Measurements from ENCODE around the gene CDH4. TPM values are rescaled to one million over a fixed set of nuclear protein-coding genes. Genes with fewer than 3 reads are reported as not detected.

CDH4 gene
- total RNA-seq, 1 experiment from 2014 or later, result 5.3 TPM

DNA sequence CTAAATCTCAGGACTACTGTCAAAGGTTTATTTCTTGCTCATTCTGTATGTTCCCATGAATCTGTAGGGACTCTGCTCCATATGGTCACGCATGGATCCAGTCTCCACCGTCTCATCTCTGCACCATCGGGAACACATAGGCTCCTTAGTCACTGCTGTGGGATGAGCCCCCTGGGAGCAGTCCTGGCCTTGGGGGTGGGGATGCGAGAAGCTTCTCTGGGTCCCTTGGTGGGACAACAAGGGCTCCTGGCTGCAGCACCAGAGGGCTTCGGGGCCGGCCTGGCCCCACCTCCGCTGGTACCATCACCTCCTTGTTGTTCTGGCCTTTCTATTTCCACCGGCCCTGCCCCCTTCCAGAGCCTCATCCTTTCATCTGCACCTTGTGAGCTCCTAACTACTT lies 148.4 kb downstream of the CDH4 start:
- no peak for DNase-seq (ENCODE audit: low spot score)
- no peak for ATAC-seq
- ChIA-PET CTCF (no interaction called here), POLR2A (no interaction called here)
- H3K4me1 Mint-ChIP-seq, result peaks cover 10% of the 10 kb centered on the region
- H3K4me3 Mint-ChIP-seq, result no peak overlapping the region
- H3K36me3 Mint-ChIP-seq, result no peaks in the 10 kb centered on the region
- no peak overlapping the region for H3K27ac Mint-ChIP-seq
- H3K27me3 Mint-ChIP-seq (ENCODE audit: low read depth), result peaks cover 38% of the 10 kb centered on the region
- 0 out of 2 replicates have a peak, but pooled peaks cover 10% of the 10 kb centered on the region for H3K9me3 Mint-ChIP-seq
- TF ChIP-seq EMX1 (CRISPR knock-in tag; IDR thresholded peaks at IDR 0.05), result no peak
- TF ChIP-seq, protein P1, sequence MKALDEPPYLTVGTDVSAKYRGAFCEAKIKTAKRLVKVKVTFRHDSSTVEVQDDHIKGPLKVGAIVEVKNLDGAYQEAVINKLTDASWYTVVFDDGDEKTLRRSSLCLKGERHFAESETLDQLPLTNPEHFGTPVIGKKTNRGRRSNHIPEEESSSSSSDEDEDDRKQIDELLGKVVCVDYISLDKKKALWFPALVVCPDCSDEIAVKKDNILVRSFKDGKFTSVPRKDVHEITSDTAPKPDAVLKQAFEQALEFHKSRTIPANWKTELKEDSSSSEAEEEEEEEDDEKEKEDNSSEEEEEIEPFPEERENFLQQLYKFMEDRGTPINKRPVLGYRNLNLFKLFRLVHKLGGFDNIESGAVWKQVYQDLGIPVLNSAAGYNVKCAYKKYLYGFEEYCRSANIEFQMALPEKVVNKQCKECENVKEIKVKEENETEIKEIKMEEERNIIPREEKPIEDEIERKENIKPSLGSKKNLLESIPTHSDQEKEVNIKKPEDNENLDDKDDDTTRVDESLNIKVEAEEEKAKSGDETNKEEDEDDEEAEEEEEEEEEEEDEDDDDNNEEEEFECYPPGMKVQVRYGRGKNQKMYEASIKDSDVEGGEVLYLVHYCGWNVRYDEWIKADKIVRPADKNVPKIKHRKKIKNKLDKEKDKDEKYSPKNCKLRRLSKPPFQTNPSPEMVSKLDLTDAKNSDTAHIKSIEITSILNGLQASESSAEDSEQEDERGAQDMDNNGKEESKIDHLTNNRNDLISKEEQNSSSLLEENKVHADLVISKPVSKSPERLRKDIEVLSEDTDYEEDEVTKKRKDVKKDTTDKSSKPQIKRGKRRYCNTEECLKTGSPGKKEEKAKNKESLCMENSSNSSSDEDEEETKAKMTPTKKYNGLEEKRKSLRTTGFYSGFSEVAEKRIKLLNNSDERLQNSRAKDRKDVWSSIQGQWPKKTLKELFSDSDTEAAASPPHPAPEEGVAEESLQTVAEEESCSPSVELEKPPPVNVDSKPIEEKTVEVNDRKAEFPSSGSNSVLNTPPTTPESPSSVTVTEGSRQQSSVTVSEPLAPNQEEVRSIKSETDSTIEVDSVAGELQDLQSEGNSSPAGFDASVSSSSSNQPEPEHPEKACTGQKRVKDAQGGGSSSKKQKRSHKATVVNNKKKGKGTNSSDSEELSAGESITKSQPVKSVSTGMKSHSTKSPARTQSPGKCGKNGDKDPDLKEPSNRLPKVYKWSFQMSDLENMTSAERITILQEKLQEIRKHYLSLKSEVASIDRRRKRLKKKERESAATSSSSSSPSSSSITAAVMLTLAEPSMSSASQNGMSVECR (CRISPR knock-in tag; IDR thresholded peaks at IDR 0.05; ENCODE audit: borderline replicate concordance), result no peak
- no peak for TF ChIP-seq TCF7 (CRISPR knock-in tag; IDR thresholded peaks at IDR 0.05; ENCODE audit: low read depth)
- TF ChIP-seq, protein P2, sequence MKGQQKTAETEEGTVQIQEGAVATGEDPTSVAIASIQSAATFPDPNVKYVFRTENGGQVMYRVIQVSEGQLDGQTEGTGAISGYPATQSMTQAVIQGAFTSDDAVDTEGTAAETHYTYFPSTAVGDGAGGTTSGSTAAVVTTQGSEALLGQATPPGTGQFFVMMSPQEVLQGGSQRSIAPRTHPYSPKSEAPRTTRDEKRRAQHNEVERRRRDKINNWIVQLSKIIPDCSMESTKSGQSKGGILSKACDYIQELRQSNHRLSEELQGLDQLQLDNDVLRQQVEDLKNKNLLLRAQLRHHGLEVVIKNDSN (CRISPR knock-in tag; IDR thresholded peaks at IDR 0.05), result no peak
- TF ChIP-seq, protein P3, sequence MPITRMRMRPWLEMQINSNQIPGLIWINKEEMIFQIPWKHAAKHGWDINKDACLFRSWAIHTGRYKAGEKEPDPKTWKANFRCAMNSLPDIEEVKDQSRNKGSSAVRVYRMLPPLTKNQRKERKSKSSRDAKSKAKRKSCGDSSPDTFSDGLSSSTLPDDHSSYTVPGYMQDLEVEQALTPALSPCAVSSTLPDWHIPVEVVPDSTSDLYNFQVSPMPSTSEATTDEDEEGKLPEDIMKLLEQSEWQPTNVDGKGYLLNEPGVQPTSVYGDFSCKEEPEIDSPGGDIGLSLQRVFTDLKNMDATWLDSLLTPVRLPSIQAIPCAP (CRISPR knock-in tag; IDR thresholded peaks at IDR 0.05), result no peak
- TF ChIP-seq ZNF671 (CRISPR knock-in tag; IDR thresholded peaks at IDR 0.05), result no peak
- TF ChIP-seq, protein P4, sequence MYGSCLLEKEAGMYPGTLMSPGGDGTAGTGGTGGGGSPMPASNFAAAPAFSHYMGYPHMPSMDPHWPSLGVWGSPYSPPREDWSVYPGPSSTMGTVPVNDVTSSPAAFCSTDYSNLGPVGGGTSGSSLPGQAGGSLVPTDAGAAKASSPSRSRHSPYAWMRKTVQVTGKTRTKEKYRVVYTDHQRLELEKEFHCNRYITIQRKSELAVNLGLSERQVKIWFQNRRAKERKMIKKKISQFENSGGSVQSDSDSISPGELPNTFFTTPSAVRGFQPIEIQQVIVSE (CRISPR knock-in tag; IDR thresholded peaks at IDR 0.05; ENCODE audit: borderline replicate concordance), result no peak
- TF ChIP-seq, protein P5, sequence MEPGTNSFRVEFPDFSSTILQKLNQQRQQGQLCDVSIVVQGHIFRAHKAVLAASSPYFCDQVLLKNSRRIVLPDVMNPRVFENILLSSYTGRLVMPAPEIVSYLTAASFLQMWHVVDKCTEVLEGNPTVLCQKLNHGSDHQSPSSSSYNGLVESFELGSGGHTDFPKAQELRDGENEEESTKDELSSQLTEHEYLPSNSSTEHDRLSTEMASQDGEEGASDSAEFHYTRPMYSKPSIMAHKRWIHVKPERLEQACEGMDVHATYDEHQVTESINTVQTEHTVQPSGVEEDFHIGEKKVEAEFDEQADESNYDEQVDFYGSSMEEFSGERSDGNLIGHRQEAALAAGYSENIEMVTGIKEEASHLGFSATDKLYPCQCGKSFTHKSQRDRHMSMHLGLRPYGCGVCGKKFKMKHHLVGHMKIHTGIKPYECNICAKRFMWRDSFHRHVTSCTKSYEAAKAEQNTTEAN (CRISPR knock-in tag; IDR thresholded peaks at IDR 0.05), result no peak
- TF ChIP-seq, protein P6, sequence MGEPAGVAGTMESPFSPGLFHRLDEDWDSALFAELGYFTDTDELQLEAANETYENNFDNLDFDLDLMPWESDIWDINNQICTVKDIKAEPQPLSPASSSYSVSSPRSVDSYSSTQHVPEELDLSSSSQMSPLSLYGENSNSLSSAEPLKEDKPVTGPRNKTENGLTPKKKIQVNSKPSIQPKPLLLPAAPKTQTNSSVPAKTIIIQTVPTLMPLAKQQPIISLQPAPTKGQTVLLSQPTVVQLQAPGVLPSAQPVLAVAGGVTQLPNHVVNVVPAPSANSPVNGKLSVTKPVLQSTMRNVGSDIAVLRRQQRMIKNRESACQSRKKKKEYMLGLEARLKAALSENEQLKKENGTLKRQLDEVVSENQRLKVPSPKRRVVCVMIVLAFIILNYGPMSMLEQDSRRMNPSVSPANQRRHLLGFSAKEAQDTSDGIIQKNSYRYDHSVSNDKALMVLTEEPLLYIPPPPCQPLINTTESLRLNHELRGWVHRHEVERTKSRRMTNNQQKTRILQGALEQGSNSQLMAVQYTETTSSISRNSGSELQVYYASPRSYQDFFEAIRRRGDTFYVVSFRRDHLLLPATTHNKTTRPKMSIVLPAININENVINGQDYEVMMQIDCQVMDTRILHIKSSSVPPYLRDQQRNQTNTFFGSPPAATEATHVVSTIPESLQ (CRISPR knock-in tag; IDR thresholded peaks at IDR 0.05), result no peak
- TF ChIP-seq, protein P7, sequence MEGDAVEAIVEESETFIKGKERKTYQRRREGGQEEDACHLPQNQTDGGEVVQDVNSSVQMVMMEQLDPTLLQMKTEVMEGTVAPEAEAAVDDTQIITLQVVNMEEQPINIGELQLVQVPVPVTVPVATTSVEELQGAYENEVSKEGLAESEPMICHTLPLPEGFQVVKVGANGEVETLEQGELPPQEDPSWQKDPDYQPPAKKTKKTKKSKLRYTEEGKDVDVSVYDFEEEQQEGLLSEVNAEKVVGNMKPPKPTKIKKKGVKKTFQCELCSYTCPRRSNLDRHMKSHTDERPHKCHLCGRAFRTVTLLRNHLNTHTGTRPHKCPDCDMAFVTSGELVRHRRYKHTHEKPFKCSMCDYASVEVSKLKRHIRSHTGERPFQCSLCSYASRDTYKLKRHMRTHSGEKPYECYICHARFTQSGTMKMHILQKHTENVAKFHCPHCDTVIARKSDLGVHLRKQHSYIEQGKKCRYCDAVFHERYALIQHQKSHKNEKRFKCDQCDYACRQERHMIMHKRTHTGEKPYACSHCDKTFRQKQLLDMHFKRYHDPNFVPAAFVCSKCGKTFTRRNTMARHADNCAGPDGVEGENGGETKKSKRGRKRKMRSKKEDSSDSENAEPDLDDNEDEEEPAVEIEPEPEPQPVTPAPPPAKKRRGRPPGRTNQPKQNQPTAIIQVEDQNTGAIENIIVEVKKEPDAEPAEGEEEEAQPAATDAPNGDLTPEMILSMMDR (IDR thresholded peaks at IDR 0.05), result no peak
- TF ChIP-seq, protein P8, sequence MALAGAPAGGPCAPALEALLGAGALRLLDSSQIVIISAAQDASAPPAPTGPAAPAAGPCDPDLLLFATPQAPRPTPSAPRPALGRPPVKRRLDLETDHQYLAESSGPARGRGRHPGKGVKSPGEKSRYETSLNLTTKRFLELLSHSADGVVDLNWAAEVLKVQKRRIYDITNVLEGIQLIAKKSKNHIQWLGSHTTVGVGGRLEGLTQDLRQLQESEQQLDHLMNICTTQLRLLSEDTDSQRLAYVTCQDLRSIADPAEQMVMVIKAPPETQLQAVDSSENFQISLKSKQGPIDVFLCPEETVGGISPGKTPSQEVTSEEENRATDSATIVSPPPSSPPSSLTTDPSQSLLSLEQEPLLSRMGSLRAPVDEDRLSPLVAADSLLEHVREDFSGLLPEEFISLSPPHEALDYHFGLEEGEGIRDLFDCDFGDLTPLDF (CRISPR knock-in tag; IDR thresholded peaks at IDR 0.05), result no peak
- no peak for TF ChIP-seq ELF4 (CRISPR knock-in tag; IDR thresholded peaks at IDR 0.05; ENCODE audit: low read depth)
- TF ChIP-seq ESRRA (CRISPR knock-in tag; IDR thresholded peaks at IDR 0.05; ENCODE audit: borderline replicate concordance), result no peak
- TF ChIP-seq ZNF219 (CRISPR knock-in tag; IDR thresholded peaks at IDR 0.05; ENCODE audit: borderline replicate concordance), result no peak
- no peak for TF ChIP-seq NR1H2 (CRISPR knock-in tag; IDR thresholded peaks at IDR 0.05)
- no peak for TF ChIP-seq JAZF1 (CRISPR knock-in tag; IDR thresholded peaks at IDR 0.05)
- TF ChIP-seq, protein P9, sequence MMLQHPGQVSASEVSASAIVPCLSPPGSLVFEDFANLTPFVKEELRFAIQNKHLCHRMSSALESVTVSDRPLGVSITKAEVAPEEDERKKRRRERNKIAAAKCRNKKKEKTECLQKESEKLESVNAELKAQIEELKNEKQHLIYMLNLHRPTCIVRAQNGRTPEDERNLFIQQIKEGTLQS (CRISPR knock-in tag; conservative IDR thresholded peaks at IDR 0.05), result no peak
- TF ChIP-seq JUN (CRISPR knock-in tag; IDR thresholded peaks at IDR 0.05), result no peak
